SK-N-MC (cell line): ENCODE data around the gene SNX2.

Experiments
- EZH2 ChIP-seq: fragments of 200-600 bp; sonication (generic); IDR thresholded peaks from one replicate; pipeline ENCODE4 v1.6.1; 2017; ENCODE audit warnings: antibody characterized with exemption
- POLR2AphosphoS5 ChIP-seq: IDR thresholded peaks from 2 replicates; pipeline ENCODE4 v1.6.1; 2012; ENCODE audit warnings: mild to moderate bottlenecking, low read depth, low read length, borderline replicate concordance

DNA sequence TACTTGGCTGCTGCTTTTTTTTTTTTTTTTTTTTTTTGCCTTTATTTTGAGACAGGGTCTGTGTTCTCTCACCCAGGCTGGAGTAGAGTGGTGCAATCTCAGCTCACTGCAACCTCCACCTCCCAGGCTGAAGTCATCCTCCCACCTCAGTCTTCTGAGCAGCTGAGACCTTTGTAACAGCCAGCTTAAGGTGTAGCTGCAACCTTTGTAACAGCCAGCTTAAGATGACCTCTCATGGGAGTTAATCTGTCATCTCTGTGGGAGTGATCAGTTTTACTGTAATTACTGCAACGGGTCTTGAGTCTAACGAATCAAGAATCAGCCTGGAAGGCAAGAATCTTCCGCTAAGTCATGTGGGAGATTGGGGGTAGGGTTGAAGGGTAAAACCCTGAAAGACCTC, 31.6 kb upstream of the SNX2 start:
- no peak for TF ChIP-seq POLR2AphosphoS5
- no peak for TF ChIP-seq EZH2
